SK-N-SH treated with all-trans-retinoic acid at 6 μM for 48 hours (cell line): Measurements from ENCODE around the gene ATRAID.
"Not testable (repeated sequence)": the region's sequence is repeated elsewhere in the genome, so short reads cannot be mapped to it uniquely, and the experiment has no call there.

Experiments used
- ATAC-seq: fragments of 200-7000 bp; cut with Tn5 transposase; 3 replicates; pipeline ENCODE4 v1.9.1; 2020; ENCODE audit warnings: mild to moderate bottlenecking, moderate library complexity
- ARNTL ChIP-seq: fragments of 450-650 bp; formaldehyde crosslinking; IDR thresholded peaks from 2 replicates; pipeline ENCODE4 v1.5.0; 2020; ENCODE audit warnings: low read depth, mild to moderate bottlenecking, moderate library complexity, borderline replicate concordance
- CREB5 ChIP-seq: fragments of 250-450 bp; sonication (Bioruptor Pico); IDR thresholded peaks from 2 replicates; pipeline ENCODE4 v1.5.1; 2020; ENCODE audit warnings: low read depth, mild to moderate bottlenecking, moderate library complexity
- ESRRG ChIP-seq: fragments of 250-450 bp; sonication (Bioruptor Pico); IDR thresholded peaks from 2 replicates; pipeline ENCODE4 v1.6.1; 2021; ENCODE audit warnings: mild to moderate bottlenecking
- GLIS3 ChIP-seq: fragments of 250-450 bp; sonication (Bioruptor Pico); IDR thresholded peaks from 2 replicates; pipeline ENCODE4 v1.5.0; 2020; ENCODE audit warnings: mild to moderate bottlenecking, moderate library complexity
- ISL1 ChIP-seq: fragments of 250-450 bp; sonication (Bioruptor Pico); IDR thresholded peaks from 2 replicates; pipeline ENCODE4 v2.1.2; 2022; ENCODE audit warnings: mild to moderate bottlenecking, moderate library complexity
- OSR1 ChIP-seq: fragments of 250-450 bp; sonication (Bioruptor Pico); IDR thresholded peaks from 2 replicates; pipeline ENCODE4 v1.8.0; 2022; ENCODE audit warnings: moderate library complexity, mild to moderate bottlenecking, inconsistent platforms
- PPARA ChIP-seq: fragments of 250-450 bp; sonication (Bioruptor Pico); IDR thresholded peaks from 2 replicates; pipeline ENCODE4 v1.5.0; 2020; ENCODE audit warnings: mild to moderate bottlenecking, borderline replicate concordance
- RARB ChIP-seq: fragments of 250-450 bp; sonication (Bioruptor Pico); IDR thresholded peaks from 2 replicates; pipeline ENCODE4 v1.8.0; 2021; ENCODE audit warnings: mild to moderate bottlenecking, moderate library complexity
- TCF4 ChIP-seq: fragments of 250-450 bp; sonication (Bioruptor Pico); IDR thresholded peaks from 2 replicates; pipeline ENCODE4 v1.8.0; 2021; ENCODE audit warnings: mild to moderate bottlenecking, moderate library complexity, borderline replicate concordance
- TOX ChIP-seq: fragments of 250-450 bp; sonication (Bioruptor Pico); IDR thresholded peaks from 2 replicates; pipeline ENCODE4 v1.8.0; 2021; ENCODE audit warnings: mild to moderate bottlenecking, moderate library complexity, borderline replicate concordance
- ZC3H10 ChIP-seq: fragments of 250-450 bp; sonication (Bioruptor Pico); IDR thresholded peaks from 2 replicates; pipeline ENCODE4 v1.5.1; 2021; ENCODE audit warnings: mild to moderate bottlenecking, moderate library complexity
- ZFP3 ChIP-seq: fragments of 250-450 bp; sonication (Bioruptor Pico); IDR thresholded peaks from 2 replicates; pipeline ENCODE4 v1.5.0; 2020; ENCODE audit warnings: mild to moderate bottlenecking, moderate library complexity
- ZFP30 ChIP-seq: fragments of 450-650 bp; formaldehyde crosslinking; IDR thresholded peaks from 2 replicates; pipeline ENCODE4 v1.5.0; 2022; ENCODE audit warnings: mild to moderate bottlenecking, moderate library complexity
- ZNF565 ChIP-seq: fragments of 450-650 bp; formaldehyde crosslinking; conservative IDR thresholded peaks from 2 replicates; pipeline ENCODE4 v1.5.0; 2020; ENCODE audit warnings: low read depth, mild to moderate bottlenecking, moderate library complexity
- ZNF70 ChIP-seq: fragments of 450-650 bp; formaldehyde crosslinking; IDR thresholded peaks from 2 replicates; pipeline ENCODE4 v1.5.0; 2020; ENCODE audit warnings: mild to moderate bottlenecking, moderate library complexity
- ZNF8 ChIP-seq: fragments of 450-650 bp; formaldehyde crosslinking; IDR thresholded peaks from 2 replicates; pipeline ENCODE4 v1.5.0; 2020; ENCODE audit warnings: mild to moderate bottlenecking, moderate library complexity
- TF ChIP-seq, protein P1 (sequence below): fragments of 250-450 bp; sonication (Bioruptor Pico); IDR thresholded peaks from 2 replicates; pipeline ENCODE4 v1.8.0; 2021; ENCODE audit warnings: low read depth, mild to moderate bottlenecking, moderate library complexity, borderline replicate concordance
- TF ChIP-seq, protein P2 (sequence below): fragments of 250-450 bp; sonication (Bioruptor Pico); IDR thresholded peaks from 2 replicates; pipeline ENCODE4 v1.8.0; 2020; ENCODE audit warnings: mild to moderate bottlenecking, moderate library complexity, borderline replicate concordance
- TF ChIP-seq, protein P3 (sequence below): fragments of 250-450 bp; sonication (Bioruptor Pico); IDR thresholded peaks from 2 replicates; pipeline ENCODE4 v1.5.1; 2021; ENCODE audit warnings: mild to moderate bottlenecking, moderate library complexity

Gene ATRAID

DNA sequence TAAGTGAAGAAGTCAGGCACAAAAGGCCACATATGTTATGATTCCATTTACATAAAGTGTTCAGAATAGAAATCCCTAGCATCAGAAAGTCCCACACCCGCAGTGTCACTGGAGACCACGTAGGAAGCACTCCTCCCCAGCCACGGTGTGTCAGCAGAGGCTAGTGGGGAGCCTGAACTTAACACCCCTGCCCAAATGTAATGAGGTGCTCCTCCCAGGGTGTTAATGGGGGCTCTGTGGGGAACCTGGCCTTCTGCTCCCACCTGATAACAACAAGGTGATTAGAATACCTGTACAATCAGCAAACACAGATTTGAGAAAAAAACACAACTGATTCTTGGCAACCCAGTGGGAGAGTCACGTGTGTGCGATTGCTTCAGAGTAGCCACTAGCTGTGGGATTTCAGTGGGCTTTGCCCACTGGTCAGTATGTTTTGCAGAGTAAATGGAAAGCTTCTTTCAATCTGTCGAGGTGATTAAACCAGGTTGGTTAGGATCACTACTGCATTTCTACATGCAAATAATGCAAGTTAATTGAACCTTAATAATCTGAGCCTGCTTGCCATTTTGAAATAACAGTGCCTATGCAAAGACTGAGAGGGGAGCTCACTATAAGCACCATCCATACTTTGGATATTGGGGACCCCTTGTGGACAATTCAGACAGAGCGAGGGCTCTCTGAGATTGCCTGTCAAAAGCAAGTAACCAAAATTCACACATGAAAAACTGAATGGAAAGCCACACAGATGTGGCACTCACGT, 20.6 kb upstream of the ATRAID start:
- ATAC-seq: peak; percentile 100

GRCh38 chr2:27194538-27195354, 17.1 kb upstream of the ATRAID start:
- ATAC-seq: no peak
- TF ChIP-seq, protein P1, sequence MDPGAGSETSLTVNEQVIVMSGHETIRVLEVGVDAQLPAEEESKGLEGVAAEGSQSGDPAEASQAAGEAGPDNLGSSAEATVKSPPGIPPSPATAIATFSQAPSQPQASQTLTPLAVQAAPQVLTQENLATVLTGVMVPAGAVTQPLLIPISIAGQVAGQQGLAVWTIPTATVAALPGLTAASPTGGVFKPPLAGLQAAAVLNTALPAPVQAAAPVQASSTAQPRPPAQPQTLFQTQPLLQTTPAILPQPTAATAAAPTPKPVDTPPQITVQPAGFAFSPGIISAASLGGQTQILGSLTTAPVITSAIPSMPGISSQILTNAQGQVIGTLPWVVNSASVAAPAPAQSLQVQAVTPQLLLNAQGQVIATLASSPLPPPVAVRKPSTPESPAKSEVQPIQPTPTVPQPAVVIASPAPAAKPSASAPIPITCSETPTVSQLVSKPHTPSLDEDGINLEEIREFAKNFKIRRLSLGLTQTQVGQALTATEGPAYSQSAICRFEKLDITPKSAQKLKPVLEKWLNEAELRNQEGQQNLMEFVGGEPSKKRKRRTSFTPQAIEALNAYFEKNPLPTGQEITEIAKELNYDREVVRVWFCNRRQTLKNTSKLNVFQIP (CRISPR knock-in tag): no peak
- no peak for TF ChIP-seq ZNF8
- no peak for TF ChIP-seq ZFP3 (CRISPR knock-in tag)
- TF ChIP-seq, protein P2, sequence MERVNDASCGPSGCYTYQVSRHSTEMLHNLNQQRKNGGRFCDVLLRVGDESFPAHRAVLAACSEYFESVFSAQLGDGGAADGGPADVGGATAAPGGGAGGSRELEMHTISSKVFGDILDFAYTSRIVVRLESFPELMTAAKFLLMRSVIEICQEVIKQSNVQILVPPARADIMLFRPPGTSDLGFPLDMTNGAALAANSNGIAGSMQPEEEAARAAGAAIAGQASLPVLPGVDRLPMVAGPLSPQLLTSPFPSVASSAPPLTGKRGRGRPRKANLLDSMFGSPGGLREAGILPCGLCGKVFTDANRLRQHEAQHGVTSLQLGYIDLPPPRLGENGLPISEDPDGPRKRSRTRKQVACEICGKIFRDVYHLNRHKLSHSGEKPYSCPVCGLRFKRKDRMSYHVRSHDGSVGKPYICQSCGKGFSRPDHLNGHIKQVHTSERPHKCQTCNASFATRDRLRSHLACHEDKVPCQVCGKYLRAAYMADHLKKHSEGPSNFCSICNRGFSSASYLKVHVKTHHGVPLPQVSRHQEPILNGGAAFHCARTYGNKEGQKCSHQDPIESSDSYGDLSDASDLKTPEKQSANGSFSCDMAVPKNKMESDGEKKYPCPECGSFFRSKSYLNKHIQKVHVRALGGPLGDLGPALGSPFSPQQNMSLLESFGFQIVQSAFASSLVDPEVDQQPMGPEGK: no peak
- no peak for TF ChIP-seq CREB5 (CRISPR knock-in tag)
- TF ChIP-seq ISL1 (CRISPR knock-in tag): no peak
- TF ChIP-seq, protein P3, sequence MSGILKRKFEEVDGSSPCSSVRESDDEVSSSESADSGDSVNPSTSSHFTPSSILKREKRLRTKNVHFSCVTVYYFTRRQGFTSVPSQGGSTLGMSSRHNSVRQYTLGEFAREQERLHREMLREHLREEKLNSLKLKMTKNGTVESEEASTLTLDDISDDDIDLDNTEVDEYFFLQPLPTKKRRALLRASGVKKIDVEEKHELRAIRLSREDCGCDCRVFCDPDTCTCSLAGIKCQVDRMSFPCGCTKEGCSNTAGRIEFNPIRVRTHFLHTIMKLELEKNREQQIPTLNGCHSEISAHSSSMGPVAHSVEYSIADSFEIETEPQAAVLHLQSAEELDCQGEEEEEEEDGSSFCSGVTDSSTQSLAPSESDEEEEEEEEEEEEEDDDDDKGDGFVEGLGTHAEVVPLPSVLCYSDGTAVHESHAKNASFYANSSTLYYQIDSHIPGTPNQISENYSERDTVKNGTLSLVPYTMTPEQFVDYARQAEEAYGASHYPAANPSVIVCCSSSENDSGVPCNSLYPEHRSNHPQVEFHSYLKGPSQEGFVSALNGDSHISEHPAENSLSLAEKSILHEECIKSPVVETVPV (CRISPR knock-in tag): no peak
- TF ChIP-seq ARNTL (CRISPR knock-in tag): no peak
- TF ChIP-seq ZFP30 (CRISPR knock-in tag): no peak
- TF ChIP-seq, all 23 proteins: peak for 0

More for the DNA sequence above, 20.6 kb upstream of the ATRAID start:
- TF ChIP-seq GLIS3 (CRISPR knock-in tag) (no peak), TOX (CRISPR knock-in tag) (no peak), ZC3H10 (CRISPR knock-in tag) (no peak), ZFP3 (CRISPR knock-in tag) (no peak), CREB5 (CRISPR knock-in tag) (no peak), ZNF70 (CRISPR knock-in tag) (no peak), ESRRG (CRISPR knock-in tag) (no peak), OSR1 (CRISPR knock-in tag) (no peak), TCF4 (no peak), ZFP30 (CRISPR knock-in tag) (no peak), ZNF565 (no peak), PPARA (CRISPR knock-in tag) (no peak), ZNF8 (no peak), RARB (CRISPR knock-in tag) (no peak)
- TF ChIP-seq, protein P2: no peak
- TF ChIP-seq, protein P1 (CRISPR knock-in tag): no peak
- TF ChIP-seq, protein P3 (CRISPR knock-in tag): no peak

- ATAC-seq: not testable (repeated sequence)
Measured at GRCh38 chr2:27195799-27196198, 16.0 kb upstream of the ATRAID start.

- not testable (repeated sequence) for ATAC-seq
Measured at GRCh38 chr2:27198068-27198467, 13.8 kb upstream of the ATRAID start.
